Mammary epithelial cell (primary cell): ENCODE data around the gene SLC16A10.

Experiments used
- EZH2 ChIP-seq: IDR thresholded peaks from 2 replicates; pipeline ENCODE4 v1.6.1; 2012; ENCODE audit warnings: low read length, inconsistent platforms, borderline replicate concordance
- TF ChIP-seq, protein P1 (sequence below), 2 donors: IDR thresholded peaks in 1 of 2; conservative IDR thresholded peaks in 1 of 2; 2 replicates each; pipeline ENCODE4 v1.5.1; 2011 to 2012; ENCODE audit warnings: inconsistent platforms in 2 of 2, low read length in 2 of 2, mild to moderate bottlenecking in 2 of 2, control low read depth in 1 of 2, low read depth in 1 of 2; ENCODE audit not compliant: insufficient read depth in 1 of 2; ENCODE audit errors: extremely low read depth in 1 of 2

DNA sequence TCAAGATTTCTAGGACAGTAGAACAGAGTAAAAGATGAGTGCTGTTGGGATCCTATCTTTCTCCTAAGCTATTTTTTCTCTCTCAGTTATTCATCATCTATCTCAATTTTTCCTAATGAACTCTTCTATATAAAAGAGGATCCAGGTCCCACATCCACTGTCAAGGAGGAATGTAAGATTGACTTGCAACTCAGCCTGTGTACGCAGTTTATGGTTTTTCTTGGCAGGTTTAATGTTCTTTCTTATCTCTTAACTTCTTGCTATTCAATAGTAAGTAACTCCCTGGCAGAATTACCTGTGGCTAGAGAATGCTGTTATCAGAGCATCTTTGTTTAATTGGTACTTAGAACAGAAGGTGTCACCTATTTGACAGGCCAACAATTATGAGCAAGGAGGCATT is 60.8 kb downstream of the SLC16A10 start:
- TF ChIP-seq, protein P1, sequence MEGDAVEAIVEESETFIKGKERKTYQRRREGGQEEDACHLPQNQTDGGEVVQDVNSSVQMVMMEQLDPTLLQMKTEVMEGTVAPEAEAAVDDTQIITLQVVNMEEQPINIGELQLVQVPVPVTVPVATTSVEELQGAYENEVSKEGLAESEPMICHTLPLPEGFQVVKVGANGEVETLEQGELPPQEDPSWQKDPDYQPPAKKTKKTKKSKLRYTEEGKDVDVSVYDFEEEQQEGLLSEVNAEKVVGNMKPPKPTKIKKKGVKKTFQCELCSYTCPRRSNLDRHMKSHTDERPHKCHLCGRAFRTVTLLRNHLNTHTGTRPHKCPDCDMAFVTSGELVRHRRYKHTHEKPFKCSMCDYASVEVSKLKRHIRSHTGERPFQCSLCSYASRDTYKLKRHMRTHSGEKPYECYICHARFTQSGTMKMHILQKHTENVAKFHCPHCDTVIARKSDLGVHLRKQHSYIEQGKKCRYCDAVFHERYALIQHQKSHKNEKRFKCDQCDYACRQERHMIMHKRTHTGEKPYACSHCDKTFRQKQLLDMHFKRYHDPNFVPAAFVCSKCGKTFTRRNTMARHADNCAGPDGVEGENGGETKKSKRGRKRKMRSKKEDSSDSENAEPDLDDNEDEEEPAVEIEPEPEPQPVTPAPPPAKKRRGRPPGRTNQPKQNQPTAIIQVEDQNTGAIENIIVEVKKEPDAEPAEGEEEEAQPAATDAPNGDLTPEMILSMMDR (conservative IDR thresholded peaks at IDR 0.05 in 1 of 2, IDR thresholded peaks at IDR 0.05 in 1 of 2; ENCODE audit: extremely low read depth in 1 of 2, insufficient read depth in 1 of 2, low read depth in 1 of 2, low read length in 2 of 2) = no peak
- TF ChIP-seq EZH2 = no peak
